GM12864 (cell line): ENCODE data around the gene MYO15B.

Experiments
- DNase-seq: peaks from one replicate; pipeline ENCODE4 v3.0.0-alpha.2; 2011; ENCODE audit warnings: low read depth
- H3K4me3 ChIP-seq: 2 replicates; pipeline ENCODE4 v1.5.1; 2011; ENCODE audit warnings: mild to moderate bottlenecking, low read depth, low read length, control low read depth
- CTCF ChIP-seq: IDR thresholded peaks from 2 replicates; pipeline ENCODE4 v1.5.1; 2011; ENCODE audit warnings: low read depth, mild to moderate bottlenecking, moderate library complexity, low read length, control low read depth, inconsistent platforms; ENCODE audit errors: missing control alignments

MYO15B gene

GRCh38 chr17:75643643-75644017 lies 56.0 kb downstream of the MYO15B start:
- no peak for DNase-seq
- no peak overlapping the region for H3K4me3 ChIP-seq
- TF ChIP-seq CTCF = no peak

- no peak overlapping the region for H3K4me3 ChIP-seq
- no peak for TF ChIP-seq CTCF
- DNase-seq = no peak
Measured at GRCh38 chr17:75645501-75645888, 57.9 kb downstream of the MYO15B start.

- TF ChIP-seq CTCF = no peak
- no peak for DNase-seq
- H3K4me3 ChIP-seq = no peak overlapping the region
Measured at GRCh38 chr17:75645889-75646637, 58.5 kb downstream of the MYO15B start.

GRCh38 chr17:75646638-75646992 lies 59.0 kb downstream of the MYO15B start:
- no peak overlapping the region for H3K4me3 ChIP-seq
- no peak for DNase-seq
- TF ChIP-seq CTCF = no peak

- DNase-seq = no peak
- TF ChIP-seq CTCF = no peak
- H3K4me3 ChIP-seq = no peak overlapping the region
Measured at GRCh38 chr17:75647061-75647460, 59.5 kb downstream of the MYO15B start.

- no peak overlapping the region for H3K4me3 ChIP-seq
- DNase-seq = no peak
- TF ChIP-seq CTCF = no peak
Measured at GRCh38 chr17:75647921-75648320, 60.3 kb downstream of the MYO15B start.

- TF ChIP-seq CTCF = no peak
- DNase-seq = no peak
- H3K4me3 ChIP-seq = no peak overlapping the region
Measured at GRCh38 chr17:75649687-75650086, 62.1 kb downstream of the MYO15B start.
